GM12891 (cell line): ENCODE results near the gene ANKRD33B.

Source experiments
- DNase-seq: peaks from one replicate; pipeline ENCODE4 v3.0.0; 2011; ENCODE audit warnings: low spot score; ENCODE audit not compliant: insufficient read length
- FAIRE-seq: peaks from 2 replicates; lab custom pipeline; 2011; peaks lifted over from hg19 to GRCh38; lab: Jason Lieb, UNC
- PAX5 ChIP-seq: IDR thresholded peaks from 2 replicates; pipeline ENCODE4 v1.6.1; 2011; ENCODE audit warnings: low read length, moderate library complexity, mild to moderate bottlenecking; ENCODE audit not compliant: insufficient read depth, severe bottlenecking
- POLR2A ChIP-seq: IDR thresholded peaks from 2 replicates; pipeline ENCODE4 v1.6.1; 2011; ENCODE audit warnings: low read depth, low read length, control low read depth
- POLR2AphosphoS5 ChIP-seq: IDR thresholded peaks from 2 replicates; pipeline ENCODE4 v1.6.1; 2011; ENCODE audit warnings: low read depth, low read length, control low read depth
- POU2F2 ChIP-seq: IDR thresholded peaks from 2 replicates; pipeline ENCODE4 v1.6.1; 2011; ENCODE audit warnings: low read depth, mild to moderate bottlenecking, control low read depth, low read length, moderate library complexity
- SPI1 ChIP-seq: IDR thresholded peaks from 2 replicates; pipeline ENCODE4 v1.6.1; 2011; ENCODE audit warnings: low read depth, low read length, control low read depth
- TAF1 ChIP-seq: IDR thresholded peaks from 2 replicates; pipeline ENCODE4 v1.6.1; 2011; ENCODE audit warnings: low read depth, low read length, control low read depth

ANKRD33B gene

GRCh38 chr5:10590226-10590999 lies 26.5 kb downstream of the ANKRD33B start:
- FAIRE-seq = peak; percentile 40
- TF ChIP-seq TAF1 (no peak), POLR2AphosphoS5 (no peak)
- DNase-seq = no peak

- no peak for FAIRE-seq
- TF ChIP-seq POU2F2 (no peak), TAF1 (no peak), POLR2AphosphoS5 (no peak), POLR2A (no peak), PAX5 (no peak), SPI1 (no peak)
- no peak for DNase-seq
These were observed 27.3 kb downstream of the ANKRD33B start for GRCh38 chr5:10591159-10591558.

- FAIRE-seq (no peak), DNase-seq (no peak)
- TF ChIP-seq POLR2AphosphoS5 (no peak), SPI1 (no peak), PAX5 (no peak), POLR2A (no peak), TAF1 (no peak), POU2F2 (no peak)
These were observed 28.1 kb downstream of the ANKRD33B start for GRCh38 chr5:10591966-10592365.

- no peak for DNase-seq
- TF ChIP-seq PAX5 (no peak), POLR2AphosphoS5 (no peak), TAF1 (no peak), POLR2A (no peak), POU2F2 (no peak), SPI1 (no peak)
- peak; percentile 81 for FAIRE-seq
These were observed 28.7 kb downstream of the ANKRD33B start for GRCh38 chr5:10592601-10593000.

GRCh38 chr5:10593531-10594181 lies 29.8 kb downstream of the ANKRD33B start:
- TF ChIP-seq PAX5 (no peak), POU2F2 (no peak), POLR2AphosphoS5 (no peak), TAF1 (no peak), SPI1 (no peak), POLR2A (no peak)

GRCh38 chr5:10594591-10595210 lies 30.8 kb downstream of the ANKRD33B start:
- no peak for FAIRE-seq
- TF ChIP-seq SPI1 = no peak
- TF ChIP-seq POLR2AphosphoS5 = no peak
- no peak for TF ChIP-seq TAF1
- no peak for TF ChIP-seq POLR2A
- no peak for TF ChIP-seq POU2F2
- no peak for TF ChIP-seq PAX5

More at GRCh38 chr5:10593531-10594181, 29.8 kb downstream of the ANKRD33B start:
- FAIRE-seq (no peak), DNase-seq (no peak)

GRCh38 chr5:10595293-10595671 lies 31.4 kb downstream of the ANKRD33B start:
- TF ChIP-seq TAF1 = no peak
- 0 out of 2 replicates have a peak, but pooled peaks have one; percentile 24 for TF ChIP-seq POLR2AphosphoS5
- FAIRE-seq (no peak), DNase-seq (no peak)

More at GRCh38 chr5:10594591-10595210, 30.8 kb downstream of the ANKRD33B start:
- no peak for DNase-seq

GRCh38 chr5:10595672-10596309 lies 31.9 kb downstream of the ANKRD33B start:
- TF ChIP-seq POLR2A (no peak), SPI1 (0 out of 2 replicates have a peak, but pooled peaks have one; percentile 2)
- FAIRE-seq = peak; percentile 80
- no peak for DNase-seq

- TF ChIP-seq POLR2AphosphoS5 (no peak), PAX5 (no peak), POU2F2 (no peak), TAF1 (no peak)
- DNase-seq (no peak), FAIRE-seq (no peak)
These were observed 32.4 kb downstream of the ANKRD33B start for GRCh38 chr5:10596310-10596703.

GRCh38 chr5:10596886-10597451 lies 33.1 kb downstream of the ANKRD33B start:
- no peak for TF ChIP-seq POLR2A
- TF ChIP-seq PAX5 = no peak
- no peak for TF ChIP-seq POU2F2
- no peak for TF ChIP-seq POLR2AphosphoS5
- no peak for TF ChIP-seq TAF1
- DNase-seq = no peak
- no peak for FAIRE-seq
